ENCODE measurements around the gene SMPDL3B. TPM values are rescaled to one million over a fixed set of nuclear protein-coding genes. Genes with fewer than 3 reads are reported as not detected.
A peak's percentile ranks its signal among the peaks of the same experiment; 100 is the strongest.

SMPDL3B gene
- total RNA-seq, 1 experiment from 2014 or later, result 31.6 TPM

GRCh38 chr1:27959792-27960603 lies 25.2 kb downstream of the SMPDL3B start, which contains the start of gene XKR8 (continued):
- TF ChIP-seq E2F1 (CRISPR knock-in tag; IDR thresholded peaks at IDR 0.05), result no peak
- TF ChIP-seq E2F4 (CRISPR knock-in tag; IDR thresholded peaks at IDR 0.05; ENCODE audit: borderline replicate concordance, low read depth), result peak; percentile 83
- TF ChIP-seq AR (CRISPR knock-in tag; IDR thresholded peaks at IDR 0.05), result no peak
- peak; percentile 84 for TF ChIP-seq E2F5 (CRISPR knock-in tag; IDR thresholded peaks at IDR 0.05)
- no peak for TF ChIP-seq GRHL2 (CRISPR knock-in tag; IDR thresholded peaks at IDR 0.05; ENCODE audit: insufficient replicate concordance, severe bottlenecking)
- no peak for TF ChIP-seq GABPB1 (CRISPR knock-in tag; IDR thresholded peaks at IDR 0.05)
- TF ChIP-seq MLX (CRISPR knock-in tag; IDR thresholded peaks at IDR 0.05), result no peak; the same call in 1 of the 2 replicates
- TF ChIP-seq HMGXB4 (CRISPR knock-in tag; IDR thresholded peaks at IDR 0.05), result peak; percentile 99
- TF ChIP-seq MYBL2 (CRISPR knock-in tag; IDR thresholded peaks at IDR 0.05), result no peak; the same call in 1 of the 2 replicates
- TF ChIP-seq CBFB (CRISPR knock-in tag; IDR thresholded peaks at IDR 0.05; ENCODE audit: low read depth), result no peak; the same call in 1 of the 2 replicates
- no peak for TF ChIP-seq ZMAT4 (CRISPR knock-in tag; IDR thresholded peaks at IDR 0.05)
- TF ChIP-seq ZNF232 (CRISPR knock-in tag; IDR thresholded peaks at IDR 0.05), result peak; percentile 71; the same call in 1 of the 2 replicates
- TF ChIP-seq TEAD1 (CRISPR knock-in tag; IDR thresholded peaks at IDR 0.05), result 0 out of 2 replicates have a peak, but pooled peaks have one; percentile 5
- TF ChIP-seq TP53 (CRISPR knock-in tag; IDR thresholded peaks at IDR 0.05), result no peak
- TF ChIP-seq MXD4 (CRISPR knock-in tag; IDR thresholded peaks at IDR 0.05; ENCODE audit: borderline replicate concordance), result no peak
- no peak for TF ChIP-seq ATF3 (CRISPR knock-in tag; conservative IDR thresholded peaks at IDR 0.05)
- no peak; the same call in 1 of the 2 replicates for TF ChIP-seq MAX (CRISPR knock-in tag; IDR thresholded peaks at IDR 0.05)
- TF ChIP-seq USF2 (CRISPR knock-in tag; IDR thresholded peaks at IDR 0.05), result 0 out of 2 replicates have a peak, but pooled peaks have one; percentile 14
- no peak for TF ChIP-seq PRRX2 (CRISPR knock-in tag; IDR thresholded peaks at IDR 0.05)
- TF ChIP-seq ZNF512 (CRISPR knock-in tag; IDR thresholded peaks at IDR 0.05; ENCODE audit: borderline replicate concordance), result no peak
- no peak for TF ChIP-seq ZNF423 (CRISPR knock-in tag; IDR thresholded peaks at IDR 0.05)
- peak; percentile 70 for TF ChIP-seq SP1 (CRISPR knock-in tag; conservative IDR thresholded peaks at IDR 0.05)
